WTC11 (cell line): ENCODE results near the gene MICAL3.
"Not testable (repeated sequence)": the region's sequence is repeated elsewhere in the genome, so short reads cannot be mapped to it uniquely, and the experiment has no call there.

Experiments
- CREM ChIP-seq: sonication (generic); formaldehyde crosslinking; IDR thresholded peaks from 2 replicates; pipeline ENCODE4 v1.8.1; 2022; ENCODE audit warnings: mild to moderate bottlenecking, missing genetic modification reagents, moderate library complexity
- HMGXB4 ChIP-seq: sonication (generic); formaldehyde crosslinking; IDR thresholded peaks from 2 replicates; pipeline ENCODE4 v1.8.1; 2023; ENCODE audit warnings: mild to moderate bottlenecking, moderate library complexity, missing genetic modification reagents
- NR1H2 ChIP-seq: sonication (generic); formaldehyde crosslinking; IDR thresholded peaks from 2 replicates; pipeline ENCODE4 v1.9.0; 2021; ENCODE audit warnings: mild to moderate bottlenecking, moderate library complexity, missing genetic modification reagents
- SMAD4 ChIP-seq: sonication (generic); formaldehyde crosslinking; IDR thresholded peaks from 2 replicates; pipeline ENCODE4 v1.8.0; 2022; ENCODE audit warnings: mild to moderate bottlenecking, missing genetic modification reagents
- TCF7 ChIP-seq: sonication (generic); formaldehyde crosslinking; IDR thresholded peaks from 2 replicates; pipeline ENCODE4 v1.8.0; 2022; ENCODE audit warnings: mild to moderate bottlenecking, low read depth, missing genetic modification reagents, moderate library complexity
- TF ChIP-seq, protein P1 (sequence below): fragments of 200-600 bp; IDR thresholded peaks from 2 replicates; pipeline ENCODE4 v1.8.0; 2022; ENCODE audit warnings: antibody characterized with exemption
- TF ChIP-seq, protein P2 (sequence below): sonication (generic); formaldehyde crosslinking; IDR thresholded peaks from 2 replicates; pipeline ENCODE4 v1.8.1; 2022; ENCODE audit warnings: missing genetic modification reagents, borderline replicate concordance
- TF ChIP-seq, protein P3 (sequence below): sonication (generic); formaldehyde crosslinking; IDR thresholded peaks from 2 replicates; pipeline ENCODE4 v1.8.1; 2022; ENCODE audit warnings: mild to moderate bottlenecking, missing genetic modification reagents, moderate library complexity, borderline replicate concordance
- TF ChIP-seq, protein P4 (sequence below): sonication (generic); formaldehyde crosslinking; IDR thresholded peaks from 2 replicates; pipeline ENCODE4 v1.8.0; 2022; ENCODE audit warnings: mild to moderate bottlenecking, missing genetic modification reagents
- TF ChIP-seq, protein P5 (sequence below): sonication (generic); formaldehyde crosslinking; conservative IDR thresholded peaks from 2 replicates; pipeline ENCODE4 v1.8.1; 2023; ENCODE audit warnings: mild to moderate bottlenecking, low read depth, missing genetic modification reagents, moderate library complexity

GRCh38 chr22:17992976-17993375 is 31.4 kb downstream of the MICAL3 start:
- not testable (repeated sequence) for TF ChIP-seq CREM (CRISPR knock-in tag); TCF7 (CRISPR knock-in tag); NR1H2 (CRISPR knock-in tag); SMAD4; HMGXB4 (CRISPR knock-in tag)
- TF ChIP-seq, protein P1, sequence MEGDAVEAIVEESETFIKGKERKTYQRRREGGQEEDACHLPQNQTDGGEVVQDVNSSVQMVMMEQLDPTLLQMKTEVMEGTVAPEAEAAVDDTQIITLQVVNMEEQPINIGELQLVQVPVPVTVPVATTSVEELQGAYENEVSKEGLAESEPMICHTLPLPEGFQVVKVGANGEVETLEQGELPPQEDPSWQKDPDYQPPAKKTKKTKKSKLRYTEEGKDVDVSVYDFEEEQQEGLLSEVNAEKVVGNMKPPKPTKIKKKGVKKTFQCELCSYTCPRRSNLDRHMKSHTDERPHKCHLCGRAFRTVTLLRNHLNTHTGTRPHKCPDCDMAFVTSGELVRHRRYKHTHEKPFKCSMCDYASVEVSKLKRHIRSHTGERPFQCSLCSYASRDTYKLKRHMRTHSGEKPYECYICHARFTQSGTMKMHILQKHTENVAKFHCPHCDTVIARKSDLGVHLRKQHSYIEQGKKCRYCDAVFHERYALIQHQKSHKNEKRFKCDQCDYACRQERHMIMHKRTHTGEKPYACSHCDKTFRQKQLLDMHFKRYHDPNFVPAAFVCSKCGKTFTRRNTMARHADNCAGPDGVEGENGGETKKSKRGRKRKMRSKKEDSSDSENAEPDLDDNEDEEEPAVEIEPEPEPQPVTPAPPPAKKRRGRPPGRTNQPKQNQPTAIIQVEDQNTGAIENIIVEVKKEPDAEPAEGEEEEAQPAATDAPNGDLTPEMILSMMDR, result not testable (repeated sequence)
- TF ChIP-seq, protein P2, sequence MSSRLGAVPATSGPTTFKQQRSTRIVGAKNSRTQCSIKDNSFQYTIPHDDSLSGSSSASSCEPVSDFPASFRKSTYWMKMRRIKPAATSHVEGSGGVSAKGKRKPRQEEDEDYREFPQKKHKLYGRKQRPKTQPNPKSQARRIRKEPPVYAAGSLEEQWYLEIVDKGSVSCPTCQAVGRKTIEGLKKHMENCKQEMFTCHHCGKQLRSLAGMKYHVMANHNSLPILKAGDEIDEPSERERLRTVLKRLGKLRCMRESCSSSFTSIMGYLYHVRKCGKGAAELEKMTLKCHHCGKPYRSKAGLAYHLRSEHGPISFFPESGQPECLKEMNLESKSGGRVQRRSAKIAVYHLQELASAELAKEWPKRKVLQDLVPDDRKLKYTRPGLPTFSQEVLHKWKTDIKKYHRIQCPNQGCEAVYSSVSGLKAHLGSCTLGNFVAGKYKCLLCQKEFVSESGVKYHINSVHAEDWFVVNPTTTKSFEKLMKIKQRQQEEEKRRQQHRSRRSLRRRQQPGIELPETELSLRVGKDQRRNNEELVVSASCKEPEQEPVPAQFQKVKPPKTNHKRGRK, result not testable (repeated sequence)
- TF ChIP-seq, protein P3, sequence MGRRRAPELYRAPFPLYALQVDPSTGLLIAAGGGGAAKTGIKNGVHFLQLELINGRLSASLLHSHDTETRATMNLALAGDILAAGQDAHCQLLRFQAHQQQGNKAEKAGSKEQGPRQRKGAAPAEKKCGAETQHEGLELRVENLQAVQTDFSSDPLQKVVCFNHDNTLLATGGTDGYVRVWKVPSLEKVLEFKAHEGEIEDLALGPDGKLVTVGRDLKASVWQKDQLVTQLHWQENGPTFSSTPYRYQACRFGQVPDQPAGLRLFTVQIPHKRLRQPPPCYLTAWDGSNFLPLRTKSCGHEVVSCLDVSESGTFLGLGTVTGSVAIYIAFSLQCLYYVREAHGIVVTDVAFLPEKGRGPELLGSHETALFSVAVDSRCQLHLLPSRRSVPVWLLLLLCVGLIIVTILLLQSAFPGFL, result not testable (repeated sequence)
- TF ChIP-seq, protein P4, sequence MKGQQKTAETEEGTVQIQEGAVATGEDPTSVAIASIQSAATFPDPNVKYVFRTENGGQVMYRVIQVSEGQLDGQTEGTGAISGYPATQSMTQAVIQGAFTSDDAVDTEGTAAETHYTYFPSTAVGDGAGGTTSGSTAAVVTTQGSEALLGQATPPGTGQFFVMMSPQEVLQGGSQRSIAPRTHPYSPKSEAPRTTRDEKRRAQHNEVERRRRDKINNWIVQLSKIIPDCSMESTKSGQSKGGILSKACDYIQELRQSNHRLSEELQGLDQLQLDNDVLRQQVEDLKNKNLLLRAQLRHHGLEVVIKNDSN (CRISPR knock-in tag), result not testable (repeated sequence)
- TF ChIP-seq, protein P5, sequence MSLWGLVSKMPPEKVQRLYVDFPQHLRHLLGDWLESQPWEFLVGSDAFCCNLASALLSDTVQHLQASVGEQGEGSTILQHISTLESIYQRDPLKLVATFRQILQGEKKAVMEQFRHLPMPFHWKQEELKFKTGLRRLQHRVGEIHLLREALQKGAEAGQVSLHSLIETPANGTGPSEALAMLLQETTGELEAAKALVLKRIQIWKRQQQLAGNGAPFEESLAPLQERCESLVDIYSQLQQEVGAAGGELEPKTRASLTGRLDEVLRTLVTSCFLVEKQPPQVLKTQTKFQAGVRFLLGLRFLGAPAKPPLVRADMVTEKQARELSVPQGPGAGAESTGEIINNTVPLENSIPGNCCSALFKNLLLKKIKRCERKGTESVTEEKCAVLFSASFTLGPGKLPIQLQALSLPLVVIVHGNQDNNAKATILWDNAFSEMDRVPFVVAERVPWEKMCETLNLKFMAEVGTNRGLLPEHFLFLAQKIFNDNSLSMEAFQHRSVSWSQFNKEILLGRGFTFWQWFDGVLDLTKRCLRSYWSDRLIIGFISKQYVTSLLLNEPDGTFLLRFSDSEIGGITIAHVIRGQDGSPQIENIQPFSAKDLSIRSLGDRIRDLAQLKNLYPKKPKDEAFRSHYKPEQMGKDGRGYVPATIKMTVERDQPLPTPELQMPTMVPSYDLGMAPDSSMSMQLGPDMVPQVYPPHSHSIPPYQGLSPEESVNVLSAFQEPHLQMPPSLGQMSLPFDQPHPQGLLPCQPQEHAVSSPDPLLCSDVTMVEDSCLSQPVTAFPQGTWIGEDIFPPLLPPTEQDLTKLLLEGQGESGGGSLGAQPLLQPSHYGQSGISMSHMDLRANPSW (CRISPR knock-in tag), result not testable (repeated sequence)
